GM21737 (cell line): ENCODE measurements around the gene DNAI2.

Source experiments
- ATAC-seq: cut with Tn5 transposase; IDR thresholded peaks from one replicate; pipeline ENCODE4 v1.9.1; 2021; ENCODE audit warnings: mild to moderate bottlenecking, moderate library complexity; ENCODE audit not compliant: unreplicated experiment

Gene DNAI2

GRCh38 chr17:74336307-74336706, 62.3 kb downstream of the DNAI2 start:
- ATAC-seq, result no peak

GRCh38 chr17:74337834-74338500, 63.9 kb downstream of the DNAI2 start:
- ATAC-seq, result no peak

- ATAC-seq, result no peak
These were observed 65.6 kb downstream of the DNAI2 start for GRCh38 chr17:74339537-74340195.

- ATAC-seq, result no peak
These were observed 66.5 kb downstream of the DNAI2 start for GRCh38 chr17:74340470-74341023.

GRCh38 chr17:74342224-74342623, 68.2 kb downstream of the DNAI2 start:
- ATAC-seq, result no peak

- ATAC-seq, result no peak
These were observed 69.1 kb downstream of the DNAI2 start for GRCh38 chr17:74343121-74343520.

- no peak for ATAC-seq
These were observed 69.7 kb downstream of the DNAI2 start for GRCh38 chr17:74343526-74344284.

- no peak for ATAC-seq
These were observed 70.6 kb downstream of the DNAI2 start for GRCh38 chr17:74344658-74345057.

- no peak for ATAC-seq
These were observed 71.6 kb downstream of the DNAI2 start for GRCh38 chr17:74345433-74346241.

- no peak for ATAC-seq
These were observed 73.6 kb downstream of the DNAI2 start for GRCh38 chr17:74347646-74348045.

- ATAC-seq, result no peak
These were observed 75.1 kb downstream of the DNAI2 start for GRCh38 chr17:74349120-74349519.

- no peak for ATAC-seq
These were observed 76.5 kb downstream of the DNAI2 start for GRCh38 chr17:74350486-74350885.

GRCh38 chr17:74351552-74352210, 77.6 kb downstream of the DNAI2 start:
- ATAC-seq, result no peak

- no peak for ATAC-seq
These were observed 79.5 kb downstream of the DNAI2 start for GRCh38 chr17:74353446-74354060.

- no peak for ATAC-seq
These were observed 80.1 kb downstream of the DNAI2 start for GRCh38 chr17:74354123-74354522.

- no peak for ATAC-seq
These were observed 80.5 kb downstream of the DNAI2 start for GRCh38 chr17:74354561-74354960.

- ATAC-seq, result no peak
These were observed 81.0 kb downstream of the DNAI2 start for GRCh38 chr17:74355065-74355464.

GRCh38 chr17:74356646-74357465, 82.8 kb downstream of the DNAI2 start:
- ATAC-seq, result no peak

GRCh38 chr17:74357466-74357809, 83.4 kb downstream of the DNAI2 start:
- ATAC-seq, result no peak
